NCI-H1417 (cell line): ENCODE results near the gene NR5A2.

Source experiments
- DNase-seq, 3 experiments: peaks; one replicate each; lab custom pipeline; 2025; lab: John Stamatoyannopoulos, UW

Gene NR5A2

GRCh38 chr1:200035956-200036618 is 8.6 kb downstream of the NR5A2 start:
- DNase-seq = no peak

- no peak for DNase-seq
Observed at GRCh38 chr1:200036619-200037270, 9.2 kb downstream of the NR5A2 start.

- no peak for DNase-seq
Observed at GRCh38 chr1:200037501-200037900, 10.0 kb downstream of the NR5A2 start.

DNA sequence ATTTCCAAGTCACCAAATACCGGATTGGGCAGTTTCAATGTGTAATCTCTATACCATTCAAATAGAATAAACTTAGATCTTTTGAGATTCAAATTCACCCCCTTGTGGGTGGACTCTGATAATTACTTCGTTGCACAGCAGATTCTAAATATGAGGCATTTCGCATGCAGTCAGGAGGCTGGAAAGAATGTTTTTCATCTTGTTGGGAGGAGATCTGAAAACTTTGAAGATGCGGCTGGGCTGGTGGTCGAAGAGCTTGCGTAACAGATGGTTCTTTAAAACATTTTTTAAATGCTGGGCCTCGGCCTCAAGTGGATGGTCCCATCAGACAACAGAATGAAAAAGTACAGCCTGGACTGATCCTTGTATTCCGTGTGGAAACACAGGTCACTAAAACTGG is 10.4 kb downstream of the NR5A2 start:
- no peak for DNase-seq

- DNase-seq = no peak
Observed at GRCh38 chr1:200038325-200038980, 10.9 kb downstream of the NR5A2 start.

DNA sequence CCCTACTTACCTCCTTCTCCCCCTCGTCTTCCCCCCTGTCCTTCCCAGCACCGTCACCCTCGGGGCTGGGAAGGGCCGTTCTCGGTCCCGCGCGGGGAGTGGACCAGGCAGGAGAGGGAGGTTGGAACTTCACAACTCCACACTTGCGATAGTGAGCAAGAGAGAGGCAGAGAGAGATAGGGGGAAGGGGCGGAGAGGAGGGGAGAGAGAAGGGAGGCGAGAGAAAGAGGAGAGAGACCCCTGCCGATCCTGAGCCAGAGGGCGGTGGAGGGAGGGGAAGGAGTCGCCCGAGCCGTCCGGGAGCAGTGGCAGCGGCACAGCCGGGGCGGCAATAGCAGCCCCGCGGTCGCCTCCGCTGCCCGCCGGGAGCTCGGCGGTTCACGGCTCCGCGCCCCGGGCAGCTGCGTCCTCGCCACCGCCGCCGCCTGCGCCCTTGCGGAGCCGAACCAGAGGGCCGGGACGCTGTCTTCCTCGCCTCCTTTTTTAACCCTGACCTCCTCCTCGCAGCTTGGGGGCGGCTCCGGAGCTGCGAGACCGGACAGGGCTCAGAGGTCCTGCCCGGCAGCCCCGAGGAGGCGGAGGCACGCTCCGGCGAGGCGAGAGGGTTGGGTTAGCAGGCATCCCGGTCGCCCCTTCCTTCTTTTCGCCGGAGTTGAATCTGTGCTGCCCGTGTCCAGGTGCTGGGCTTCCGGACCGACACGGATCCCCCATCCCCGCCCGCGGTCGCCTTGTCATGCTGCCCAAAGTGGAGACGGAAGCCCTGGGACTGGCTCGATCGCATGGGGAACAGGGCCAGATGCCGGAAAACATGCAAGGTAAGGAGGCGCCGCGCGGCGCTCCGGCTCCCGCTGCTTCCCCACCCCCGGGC is 11.7 kb downstream of the NR5A2 start:
- DNase-seq = peak; percentile 12 to 83 (median 81)

DNA sequence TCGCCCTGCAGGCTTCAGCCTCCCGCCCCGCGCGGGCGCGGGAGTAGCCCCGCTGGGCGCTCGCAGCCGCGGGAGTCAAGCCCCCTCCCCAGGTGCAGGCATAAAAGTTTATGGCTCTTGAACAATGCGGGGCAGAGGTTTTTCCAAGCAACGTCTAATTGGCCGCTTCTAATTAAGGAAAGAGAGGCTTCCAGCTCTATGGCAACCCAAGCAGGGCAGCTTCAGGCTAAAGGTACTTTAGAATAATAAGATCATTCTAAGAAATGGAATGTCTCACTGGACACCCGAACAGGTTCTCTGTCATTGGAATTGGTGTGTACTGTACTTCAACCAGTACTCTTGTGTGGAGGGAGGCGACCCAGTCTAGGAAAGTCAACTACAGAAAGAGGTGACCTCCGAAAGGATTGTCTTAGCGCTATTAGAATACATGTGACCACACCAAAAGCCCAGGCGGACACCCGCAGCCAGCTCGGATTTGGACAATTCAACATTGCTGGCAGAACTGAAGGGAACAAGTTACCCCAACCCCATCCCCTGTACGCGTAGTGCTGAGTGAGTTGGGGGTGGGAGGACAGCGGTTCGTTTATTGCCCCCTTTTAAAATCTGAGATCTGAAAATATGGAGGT is 12.5 kb downstream of the NR5A2 start:
- no peak for DNase-seq

- no peak for DNase-seq
Observed at GRCh38 chr1:200040481-200041138, 13.1 kb downstream of the NR5A2 start.

DNA sequence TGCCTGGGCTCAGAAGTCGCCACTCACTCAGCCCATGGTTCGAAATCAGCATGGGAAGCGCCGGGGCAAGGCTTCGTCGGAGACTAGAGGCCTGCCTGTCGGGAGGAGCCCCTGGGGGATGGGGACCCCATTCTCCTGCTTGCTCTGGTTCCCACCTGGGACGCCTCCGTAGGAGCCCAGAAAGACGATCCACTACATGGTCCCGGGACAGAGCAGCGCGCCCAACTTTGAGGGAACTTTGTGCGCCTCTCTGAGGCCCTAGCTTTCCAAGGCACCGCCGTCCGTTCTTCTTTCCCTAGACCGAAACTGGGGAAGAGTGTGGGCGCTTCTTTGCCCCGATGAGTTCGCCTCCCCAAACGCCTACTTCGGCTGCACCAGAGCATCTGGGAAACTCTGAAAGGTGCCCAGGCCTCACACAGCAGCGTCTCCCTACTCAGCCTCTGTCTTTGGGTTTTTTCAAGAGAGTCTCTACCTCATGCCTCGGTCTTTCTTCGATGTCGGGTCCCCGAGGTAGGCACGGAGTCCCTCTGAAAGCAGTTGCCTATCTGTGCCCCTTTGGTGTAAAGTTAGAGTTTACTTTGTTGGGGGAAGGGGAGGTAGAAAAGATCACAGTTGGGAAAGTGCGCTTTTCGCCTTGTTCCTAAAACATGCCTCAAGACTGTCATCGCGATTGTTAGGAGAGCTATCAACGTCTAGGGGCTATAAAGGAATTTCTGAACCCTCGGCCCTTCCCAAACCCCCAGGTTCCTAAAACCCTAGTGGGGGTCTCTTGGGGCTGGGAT is 14.0 kb downstream of the NR5A2 start:
- DNase-seq = no peak

GRCh38 chr1:200042119-200042551 is 14.6 kb downstream of the NR5A2 start:
- DNase-seq = no peak

- no peak for DNase-seq
Observed at GRCh38 chr1:200042552-200043335, 15.2 kb downstream of the NR5A2 start.

DNA sequence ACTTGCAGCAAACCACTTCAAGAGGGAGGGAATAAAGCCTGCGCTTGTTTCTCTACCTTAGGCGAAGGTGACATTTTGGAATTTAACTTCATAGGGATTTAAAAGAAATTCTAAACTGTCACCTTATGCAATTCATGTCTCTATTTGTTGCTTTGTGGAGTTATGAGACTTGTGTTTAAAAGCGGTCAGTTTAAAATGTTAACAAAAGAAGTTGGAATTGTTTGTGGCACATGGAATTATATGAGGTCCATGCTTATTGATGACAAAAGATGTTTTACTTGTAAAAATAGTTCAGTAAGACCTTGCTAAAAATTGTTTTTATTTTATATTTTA is 15.8 kb downstream of the NR5A2 start:
- DNase-seq = no peak

DNA sequence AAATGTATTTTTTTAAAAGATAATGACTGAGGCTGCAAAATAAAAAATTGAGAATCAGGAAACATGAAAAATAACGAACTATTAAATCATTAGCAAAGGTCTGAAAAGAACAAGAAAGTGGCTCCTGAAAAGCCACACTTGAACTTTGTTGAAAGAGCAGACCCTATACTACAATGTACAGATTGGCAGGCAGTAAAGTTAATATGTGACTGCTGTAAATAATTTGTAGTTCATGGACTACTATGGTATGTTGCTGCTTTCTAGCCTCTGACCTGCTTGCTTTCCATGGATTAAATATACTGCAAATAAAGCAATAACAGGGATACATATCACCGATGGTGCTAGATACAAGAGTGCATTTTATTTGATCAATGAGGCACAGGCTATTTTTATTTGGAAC is 18.6 kb downstream of the NR5A2 start:
- no peak for DNase-seq

DNA sequence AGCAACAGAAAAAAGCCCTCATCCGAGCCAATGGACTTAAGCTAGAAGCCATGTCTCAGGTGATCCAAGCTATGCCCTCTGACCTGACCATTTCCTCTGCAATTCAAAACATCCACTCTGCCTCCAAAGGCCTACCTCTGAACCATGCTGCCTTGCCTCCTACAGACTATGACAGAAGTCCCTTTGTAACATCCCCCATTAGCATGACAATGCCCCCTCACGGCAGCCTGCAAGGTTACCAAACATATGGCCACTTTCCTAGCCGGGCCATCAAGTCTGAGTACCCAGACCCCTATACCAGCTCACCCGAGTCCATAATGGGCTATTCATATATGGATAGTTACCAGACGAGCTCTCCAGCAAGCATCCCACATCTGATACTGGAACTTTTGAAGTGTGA is 20.7 kb downstream of the NR5A2 start:
- no peak for DNase-seq

DNA sequence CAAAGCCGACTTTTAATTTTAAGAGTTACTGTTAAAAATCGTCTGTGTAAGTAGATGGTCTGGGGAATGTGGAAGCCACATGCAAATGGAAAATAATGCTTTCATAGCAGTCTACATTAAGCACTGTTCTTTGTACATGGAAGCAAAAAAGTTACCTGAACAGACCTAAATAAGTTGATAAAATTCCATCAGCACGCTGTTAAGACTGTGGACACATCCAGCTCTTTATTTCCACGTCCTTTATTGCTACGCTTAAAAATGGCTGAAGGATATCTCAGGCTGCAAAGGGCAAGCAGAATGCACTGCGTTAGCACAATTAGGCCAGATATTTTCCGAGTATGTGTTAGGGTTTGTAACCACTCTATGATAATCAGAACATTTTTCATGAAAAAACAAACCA is 22.3 kb downstream of the NR5A2 start:
- DNase-seq = no peak

GRCh38 chr1:200051620-200052019 is 24.1 kb downstream of the NR5A2 start:
- no peak for DNase-seq

DNA sequence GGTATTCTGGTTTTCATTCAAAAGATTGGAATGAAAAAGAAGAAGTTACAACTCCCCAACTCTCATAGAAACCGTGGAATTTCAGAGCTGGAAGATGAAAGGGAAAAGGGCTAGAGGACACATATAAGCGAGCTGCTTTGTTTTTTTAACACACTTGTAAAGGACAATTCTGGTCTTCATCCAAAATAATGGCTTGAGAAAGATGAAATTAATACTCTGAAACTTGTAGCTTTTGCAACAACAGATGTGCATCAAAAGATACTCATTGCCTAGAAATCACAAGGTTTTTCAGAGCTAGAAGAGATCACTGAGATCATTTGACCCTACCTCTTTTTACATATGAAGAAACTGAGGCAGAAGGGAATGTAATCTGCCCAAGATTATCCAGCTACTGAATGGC is 25.6 kb downstream of the NR5A2 start:
- DNase-seq = no peak

DNA sequence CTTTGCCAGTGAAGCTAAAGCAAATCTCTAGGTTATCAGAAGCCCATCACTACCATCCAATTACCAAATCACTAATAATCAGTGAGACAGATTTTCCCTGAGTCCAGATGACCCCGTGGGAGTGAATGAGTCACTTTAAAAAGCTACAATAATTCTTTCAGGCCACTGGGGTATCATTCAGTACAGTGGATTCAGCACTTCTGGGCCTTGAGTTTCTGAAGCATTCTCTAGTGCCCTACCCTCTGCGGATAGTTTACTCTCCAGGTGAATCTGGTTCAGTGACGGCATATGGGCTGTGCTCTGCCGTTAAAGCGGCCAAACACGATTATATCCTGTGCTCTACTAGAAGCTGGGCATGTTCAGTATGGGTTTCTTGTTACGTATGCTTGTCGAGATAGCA is 26.1 kb downstream of the NR5A2 start:
- DNase-seq = peak in 1 of 3 experiments; percentile 3

- no peak for DNase-seq
Observed at GRCh38 chr1:200058341-200058740, 30.8 kb downstream of the NR5A2 start.

- DNase-seq = no peak
Observed at GRCh38 chr1:200062143-200062542, 34.6 kb downstream of the NR5A2 start.
